Fibroblast of lung (primary cell): Measurements from ENCODE around the gene GNLY. TPM values are rescaled to one million over a fixed set of nuclear protein-coding genes. Genes with fewer than 3 reads are reported as not detected.
"Not testable (repeated sequence)": the region's sequence is repeated elsewhere in the genome, so short reads cannot be mapped to it uniquely, and the experiment has no call there.

ENCODE experiments used
- DNase-seq, 2 donors: peaks; one replicate each; pipeline versions ENCODE4 v3.0.0 to v3.0.0-alpha.2; 2010; ENCODE audit warnings: low read depth in 2 of 2
- H2AFZ ChIP-seq: 2 replicates; pipeline ENCODE4 v1.5.1; 2012; ENCODE audit warnings: low read length, control low read depth, inconsistent platforms
- H3K27ac ChIP-seq: 2 replicates; pipeline ENCODE4 v1.5.1; 2011; ENCODE audit warnings: low read length, control low read depth; ENCODE audit not compliant: insufficient read depth
- H3K27me3 ChIP-seq: 2 replicates; pipeline ENCODE4 v1.5.1; 2011; ENCODE audit warnings: mild to moderate bottlenecking, low read length; ENCODE audit not compliant: control insufficient read depth, insufficient read depth
- H3K36me3 ChIP-seq: 2 replicates; pipeline ENCODE4 v1.5.1; 2011; ENCODE audit warnings: low read length; ENCODE audit not compliant: control insufficient read depth, insufficient read depth
- H3K4me1 ChIP-seq: 2 replicates; pipeline ENCODE4 v1.5.1; 2011; ENCODE audit warnings: low read length; ENCODE audit not compliant: control insufficient read depth, insufficient read depth; ENCODE audit errors: extremely low read depth
- H3K4me2 ChIP-seq: 2 replicates; pipeline ENCODE4 v1.5.1; 2011; ENCODE audit warnings: low read length, control low read depth; ENCODE audit not compliant: insufficient read depth; ENCODE audit errors: extremely low read depth
- H3K4me3 ChIP-seq, 4 experiments: fragments of 200-600 bp in 1 of 4; sonication (generic) in 1 of 4; replicated peaks in 1 of 4; 2 replicates each; pipeline ENCODE4 v1.5.1; 2011 to 2016; ENCODE audit warnings: low read length in 4 of 4, low read depth in 3 of 4, mild to moderate bottlenecking in 3 of 4, control low read depth in 2 of 4, inconsistent platforms in 1 of 4, mixed read lengths in 1 of 4; ENCODE audit not compliant: insufficient read depth in 1 of 4; ENCODE audit errors: control extremely low read depth in 1 of 4
- H3K79me2 ChIP-seq: 2 replicates; pipeline ENCODE4 v1.5.1; 2012; ENCODE audit warnings: mild to moderate bottlenecking, low read length, inconsistent platforms; ENCODE audit not compliant: control insufficient read depth, insufficient read depth
- H3K9ac ChIP-seq: 2 replicates; pipeline ENCODE4 v1.5.1; 2011; ENCODE audit warnings: mild to moderate bottlenecking, low read length, control low read depth; ENCODE audit not compliant: insufficient read depth
- H3K9me3 ChIP-seq: 2 replicates; pipeline ENCODE4 v1.5.1; 2012; ENCODE audit warnings: low read depth, low read length; ENCODE audit not compliant: control insufficient read depth, insufficient read depth
- H4K20me1 ChIP-seq: 2 replicates; pipeline ENCODE4 v1.5.1; 2011; ENCODE audit warnings: low read length; ENCODE audit not compliant: control insufficient read depth, insufficient read depth; ENCODE audit errors: extremely low read depth
- EZH2 ChIP-seq: IDR thresholded peaks from 2 replicates; pipeline ENCODE4 v1.5.1; 2012; ENCODE audit warnings: low read length, control low read depth, mild to moderate bottlenecking; ENCODE audit errors: missing control alignments
- polyA plus RNA-seq, 2 donors: library from polyadenylated mRNA; depleted of rRNA in 1 of 2; stranded (reverse) in 1 of 2; unstranded in 1 of 2; fragments of >200 nt; gene quantifications; 2 replicates each; pipeline ENCODE4 v1.2.1, GENCODE V29; 2011 to 2012; ENCODE audit warnings: missing spikeins in 1 of 2
- total RNA-seq: library from RNA; depleted of rRNA; stranded (reverse); fragments of >200 nt; gene quantifications from 2 replicates; pipeline ENCODE4 v1.2.1, GENCODE V29; 2014
- TF ChIP-seq, protein P1 (sequence below), 2 donors: IDR thresholded peaks in 1 of 2; conservative IDR thresholded peaks in 1 of 2; 1 replicate in 1 of 2; 2 replicates in 1 of 2; pipeline ENCODE4 v1.5.1; 2011 to 2012; ENCODE audit warnings: low read length in 2 of 2, control low read depth in 1 of 2, inconsistent platforms in 1 of 2, low read depth in 1 of 2, mild to moderate bottlenecking in 1 of 2

GNLY gene
- total and polyA plus RNA-seq, 2 donors (not counting 1 experiment from before 2014, with no cell fraction given) = under 0.01 TPM; not detected in 1

DNA sequence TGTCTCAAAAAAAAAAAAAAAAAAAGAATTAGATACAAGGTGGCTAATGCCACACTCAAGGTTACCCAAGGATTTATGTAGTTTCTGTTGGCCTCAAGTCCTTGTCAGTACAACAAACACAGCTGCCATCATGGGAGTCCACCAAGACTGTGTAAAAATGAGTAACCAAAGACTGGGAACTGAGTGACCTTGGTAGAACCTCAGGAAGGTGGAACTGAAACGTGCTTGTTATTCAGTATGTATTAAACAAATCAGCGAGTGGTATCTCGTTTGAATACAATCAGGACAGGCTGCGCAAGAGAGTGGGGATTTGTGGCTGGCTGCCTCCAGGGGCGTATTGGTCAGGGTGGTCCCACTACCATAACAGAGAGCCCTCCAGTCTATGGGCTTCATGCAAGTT lies 24.6 kb upstream of the GNLY start:
- DNase-seq = no peak
- H3K4me1 ChIP-seq = no peaks in the 10 kb centered on the region

DNA sequence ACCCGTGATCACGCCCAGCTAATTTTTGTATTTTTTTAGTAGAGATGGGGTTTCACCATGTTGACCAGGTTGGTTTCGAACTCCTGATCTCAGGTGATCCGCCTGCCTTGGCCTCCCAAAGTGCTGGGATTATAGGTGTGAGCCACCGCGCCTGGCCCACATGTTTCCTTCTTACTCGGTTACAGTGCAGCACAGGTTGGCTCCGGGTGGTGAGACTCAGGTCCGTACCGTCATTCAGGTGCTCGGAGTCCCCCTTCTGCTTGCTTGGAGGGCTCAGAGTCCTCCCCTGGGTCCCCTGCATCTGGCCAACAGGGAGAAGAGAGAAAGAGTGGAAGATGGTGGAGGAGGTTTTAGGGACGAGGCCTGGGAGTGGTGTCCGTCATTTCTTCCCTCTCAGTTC lies 23.7 kb upstream of the GNLY start:
- H4K20me1 ChIP-seq, H3K36me3 ChIP-seq, H3K9ac ChIP-seq, H2AFZ ChIP-seq, H3K9me3 ChIP-seq, H3K4me3 ChIP-seq, H3K27me3 ChIP-seq, H3K27ac ChIP-seq, H3K4me1 ChIP-seq, H3K4me2 ChIP-seq, H3K79me2 ChIP-seq, DNase-seq: not testable (repeated sequence)

More for the DNA sequence above, 24.6 kb upstream of the GNLY start:
- no peak for TF ChIP-seq EZH2
- TF ChIP-seq, protein P1, sequence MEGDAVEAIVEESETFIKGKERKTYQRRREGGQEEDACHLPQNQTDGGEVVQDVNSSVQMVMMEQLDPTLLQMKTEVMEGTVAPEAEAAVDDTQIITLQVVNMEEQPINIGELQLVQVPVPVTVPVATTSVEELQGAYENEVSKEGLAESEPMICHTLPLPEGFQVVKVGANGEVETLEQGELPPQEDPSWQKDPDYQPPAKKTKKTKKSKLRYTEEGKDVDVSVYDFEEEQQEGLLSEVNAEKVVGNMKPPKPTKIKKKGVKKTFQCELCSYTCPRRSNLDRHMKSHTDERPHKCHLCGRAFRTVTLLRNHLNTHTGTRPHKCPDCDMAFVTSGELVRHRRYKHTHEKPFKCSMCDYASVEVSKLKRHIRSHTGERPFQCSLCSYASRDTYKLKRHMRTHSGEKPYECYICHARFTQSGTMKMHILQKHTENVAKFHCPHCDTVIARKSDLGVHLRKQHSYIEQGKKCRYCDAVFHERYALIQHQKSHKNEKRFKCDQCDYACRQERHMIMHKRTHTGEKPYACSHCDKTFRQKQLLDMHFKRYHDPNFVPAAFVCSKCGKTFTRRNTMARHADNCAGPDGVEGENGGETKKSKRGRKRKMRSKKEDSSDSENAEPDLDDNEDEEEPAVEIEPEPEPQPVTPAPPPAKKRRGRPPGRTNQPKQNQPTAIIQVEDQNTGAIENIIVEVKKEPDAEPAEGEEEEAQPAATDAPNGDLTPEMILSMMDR (conservative IDR thresholded peaks at IDR 0.05 in 1 of 2, IDR thresholded peaks at IDR 0.05 in 1 of 2; ENCODE audit: low read depth in 1 of 2, low read length in 2 of 2) = no peak
- Histone ChIP-seq H3K79me2 (no peaks in the 10 kb centered on the region), H3K27ac (no peak overlapping the region), H3K27me3 (no peaks in the 10 kb centered on the region), H3K36me3 (no peaks in the 10 kb centered on the region), H3K9ac (no peak overlapping the region), H3K9me3 (no peaks in the 10 kb centered on the region), H4K20me1 (no peaks in the 10 kb centered on the region), H3K4me2 (no peak overlapping the region), H2AFZ (no peak overlapping the region), H3K4me3 (no peak overlapping the region)

DNA sequence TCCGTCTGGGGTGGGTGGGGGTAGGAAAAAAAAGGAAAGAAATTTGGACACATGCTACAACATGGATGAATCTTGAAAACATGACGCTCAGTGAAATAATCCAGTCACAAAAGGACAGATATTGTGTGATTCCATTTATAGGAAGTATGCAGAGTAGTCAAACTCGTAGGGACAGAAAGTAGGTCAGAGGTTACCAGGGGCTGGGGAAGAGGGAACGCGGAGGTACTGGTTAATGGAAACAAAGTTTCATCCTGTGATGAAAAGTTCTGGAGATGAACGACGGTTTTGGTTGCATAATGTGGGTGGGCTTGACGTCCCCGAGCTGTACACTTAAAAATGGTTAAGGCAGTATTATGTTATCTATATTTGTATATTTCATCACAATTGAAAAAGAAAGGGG lies 21.7 kb upstream of the GNLY start:
- no peaks in the 10 kb centered on the region for H3K36me3 ChIP-seq

More for the DNA sequence above, 21.7 kb upstream of the GNLY start:
- no peaks in the 10 kb centered on the region for H3K27me3 ChIP-seq
- TF ChIP-seq, protein P1 (conservative IDR thresholded peaks at IDR 0.05 in 1 of 2, IDR thresholded peaks at IDR 0.05 in 1 of 2; ENCODE audit: low read depth in 1 of 2, low read length in 2 of 2) = no peak
- no peak overlapping the region for H3K9ac ChIP-seq
- H3K4me1 ChIP-seq = no peaks in the 10 kb centered on the region
- no peaks in the 10 kb centered on the region for H3K79me2 ChIP-seq
- no peaks in the 10 kb centered on the region for H4K20me1 ChIP-seq
- H3K4me3 ChIP-seq = no peak overlapping the region
- no peak for DNase-seq
- H3K9me3 ChIP-seq = no peaks in the 10 kb centered on the region
- H3K27ac ChIP-seq = no peak overlapping the region
- no peak overlapping the region for H3K4me2 ChIP-seq
- H2AFZ ChIP-seq = no peak overlapping the region
